Tibial nerve (tissue), 3 donors: ENCODE data around the gene ZNF768.

Experiments
- EP300 ChIP-seq, 2 donors: sonication (generic); formaldehyde crosslinking; IDR thresholded peaks; one replicate each; pipeline ENCODE4 v1.6.1; 2017; ENCODE audit warnings: antibody characterized with exemption in 2 of 2, mild to moderate bottlenecking in 1 of 2
- POLR2A ChIP-seq, 2 donors: fragments of 450-650 bp; IDR thresholded peaks; one replicate each; pipeline ENCODE4 v1.6.1; 2017; ENCODE audit warnings: antibody characterized with exemption in 2 of 2, mild to moderate bottlenecking in 2 of 2, moderate library complexity in 2 of 2

DNA sequence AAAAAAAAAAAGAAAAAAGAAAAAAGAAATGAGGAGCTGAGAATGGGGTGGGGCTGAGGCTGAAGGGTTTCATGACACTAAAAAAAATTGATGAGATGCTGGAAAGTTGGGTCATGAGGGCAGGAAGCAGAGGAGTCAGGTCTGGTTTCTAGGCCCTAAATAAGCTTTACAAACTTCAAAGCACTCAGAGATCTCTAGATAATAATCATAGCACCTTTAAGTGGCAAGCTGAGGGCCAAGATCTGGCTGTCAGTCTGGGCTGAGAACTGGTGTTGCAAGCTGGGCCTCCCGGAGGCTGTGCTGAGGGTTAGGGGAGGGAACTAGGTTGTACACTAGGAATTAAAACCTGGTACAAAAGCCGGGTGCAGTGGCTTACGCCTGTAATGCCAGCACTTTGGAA is 25.4 kb upstream of the ZNF768 start:
- TF ChIP-seq POLR2A (IDR thresholded peaks at IDR 0.05) (no peak), EP300 (IDR thresholded peaks at IDR 0.05) (no peak)
